PC-9 (cell line): ENCODE data around the gene NOLC1. TPM values are rescaled to one million over a fixed set of nuclear protein-coding genes. Genes with fewer than 3 reads are reported as not detected.

Experiments
- BruUV-seq: library from RNA; stranded (reverse); fragments of 400-500 nt; replicated peaks from 2 replicates; lab custom pipeline; 2021; lab: Mats Ljungman, UMichigan
- CTCF ChIA-PET: fragments of 300-600 bp; sonication (Branson Sonifier 250); formaldehyde crosslinking; loops from one replicate; lab custom pipeline; 2022; ENCODE audit warnings: antibody characterized with exemption; lab: Charles Lee
- POLR2A ChIA-PET: fragments of 300-600 bp; sonication (Branson Sonifier 250); formaldehyde crosslinking; loops from one replicate; lab custom pipeline; 2022; ENCODE audit warnings: antibody characterized with exemption; ENCODE audit not compliant: unreplicated experiment; lab: Charles Lee
- DNase-seq, 2 experiments: peaks; one replicate each; pipeline versions ENCODE4 v3.0.0 to v3.0.0-alpha.2; 2015 to 2022; ENCODE audit warnings: mixed read lengths in 1 of 2
- H2AFZ ChIP-seq: fragments of 200-600 bp; sonication (generic); 2 replicates; pipeline ENCODE4 v1.8.1; 2017; ENCODE audit warnings: antibody characterized with exemption
- H3F3A ChIP-seq: fragments of 200-600 bp; sonication (generic); 2 replicates; pipeline ENCODE4 v1.8.1; 2017; ENCODE audit warnings: antibody characterized with exemption, mild to moderate bottlenecking, low read depth; ENCODE audit not compliant: insufficient read depth
- H3K27ac ChIP-seq: fragments of 200-600 bp; sonication (generic); 2 replicates; pipeline ENCODE4 v1.6.1; 2016; ENCODE audit warnings: mixed run types
- H3K27me3 ChIP-seq: fragments of 200-600 bp; sonication (generic); 2 replicates; pipeline ENCODE4 v1.6.1; 2016; ENCODE audit warnings: low read depth, mixed run types; ENCODE audit not compliant: insufficient read depth
- H3K36me3 ChIP-seq: fragments of 200-600 bp; sonication (generic); 2 replicates; pipeline ENCODE4 v1.6.1; 2016; ENCODE audit warnings: low read depth, mixed run types
- H3K4me1 ChIP-seq: fragments of 200-600 bp; sonication (generic); replicated peaks from 2 replicates; pipeline ENCODE4 v1.6.1; 2016; ENCODE audit warnings: mixed run types; ENCODE audit not compliant: insufficient read depth
- H3K4me2 ChIP-seq: fragments of 200-600 bp; sonication (generic); 2 replicates; pipeline ENCODE4 v1.6.1; 2017; ENCODE audit warnings: mixed run types
- H3K4me3 ChIP-seq: fragments of 200-600 bp; sonication (generic); 2 replicates; pipeline ENCODE4 v1.6.1; 2016; ENCODE audit warnings: mixed run types
- H3K79me2 ChIP-seq: fragments of 200-600 bp; sonication (generic); 2 replicates; pipeline ENCODE4 v1.6.1; 2017; ENCODE audit warnings: low read depth, mixed run types
- H3K9me2 ChIP-seq: fragments of 200-600 bp; sonication (generic); 2 replicates; pipeline ENCODE4 v1.8.1; 2017; ENCODE audit warnings: mild to moderate bottlenecking; ENCODE audit not compliant: insufficient read depth
- H3K9me3 ChIP-seq: fragments of 200-600 bp; sonication (generic); 2 replicates; pipeline ENCODE4 v1.8.1; 2016; ENCODE audit warnings: low read depth; ENCODE audit not compliant: insufficient read depth
- H4K20me1 ChIP-seq: fragments of 200-600 bp; sonication (generic); 2 replicates; pipeline ENCODE4 v1.8.1; 2017; ENCODE audit not compliant: insufficient read depth
- CTCF ChIP-seq: fragments of 200-600 bp; sonication (generic); conservative IDR thresholded peaks from 2 replicates; pipeline ENCODE4 v1.6.1; 2017; ENCODE audit warnings: mixed run types, antibody characterized with exemption, mild to moderate bottlenecking, moderate library complexity
- EZH2 ChIP-seq: fragments of 200-600 bp; sonication (generic); IDR thresholded peaks from 2 replicates; pipeline ENCODE4 v1.8.0; 2017; ENCODE audit warnings: antibody characterized with exemption, low read depth
- intact Hi-C: fragments of 100-400 bp; cut with micrococcal nuclease; formaldehyde crosslinking; loops from one replicate; pipeline ENCODE4 v1.10.0; 2022; ENCODE audit not compliant: unreplicated experiment
- total RNA-seq: library from RNA; stranded (reverse); gene quantifications from 2 replicates; pipeline ENCODE4 v1.2.3, GENCODE V29; 2021

NOLC1 gene
- total RNA-seq, 1 experiment from 2014 or later = 59.5 TPM

- no peak for DNase-seq
- TF ChIP-seq CTCF = no peak
- TF ChIP-seq EZH2 = no peak
- Histone ChIP-seq H3K4me1 (peaks cover 2% of the 10 kb centered on the region), H3K4me2 (no peak overlapping the region), H3F3A (no peaks in the 10 kb centered on the region; the same call in 1 of the 2 replicates), H3K79me2 (peaks cover 56% of the 10 kb centered on the region), H3K9me3 (no peaks in the 10 kb centered on the region), H2AFZ (no peak overlapping the region), H3K27ac (no peak overlapping the region), H4K20me1 (peaks cover 47% of the 10 kb centered on the region), H3K27me3 (no peaks in the 10 kb centered on the region), H3K4me3 (no peak overlapping the region), H3K9me2 (no peaks in the 10 kb centered on the region), H3K36me3 (peaks cover 8% of the 10 kb centered on the region; the same call in 1 of the 2 replicates)
- no TSS peak for BruUV-seq
- CTCF ChIA-PET = no interaction called here
- POLR2A ChIA-PET = no interaction called here
- intact Hi-C loops = no loop called here
These were observed 12.0 kb upstream of the NOLC1 start for GRCh38 chr10:102140218-102140617.

GRCh38 chr10:102140913-102141540 is 11.2 kb upstream of the NOLC1 start:
- Histone ChIP-seq H3K27me3 (no peaks in the 10 kb centered on the region), H3K36me3 (peaks cover 8% of the 10 kb centered on the region; the same call in 1 of the 2 replicates), H3K9me2 (no peaks in the 10 kb centered on the region), H3K9me3 (no peaks in the 10 kb centered on the region), H3K4me2 (no peak overlapping the region), H3F3A (no peaks in the 10 kb centered on the region; the same call in 1 of the 2 replicates), H3K4me3 (no peak overlapping the region), H2AFZ (no peak overlapping the region), H3K4me1 (no peaks in the 10 kb centered on the region), H4K20me1 (peaks cover 39% of the 10 kb centered on the region), H3K79me2 (peaks cover 48% of the 10 kb centered on the region), H3K27ac (no peak overlapping the region)
- no peak for TF ChIP-seq EZH2
- TF ChIP-seq CTCF = no peak
- ChIA-PET POLR2A (no interaction called here), CTCF (no interaction called here)
- DNase-seq = no peak
- BruUV-seq = no TSS peak
- intact Hi-C loops = no loop called here

GRCh38 chr10:102141583-102142107 is 10.5 kb upstream of the NOLC1 start:
- CTCF ChIA-PET = no interaction called here
- Histone ChIP-seq H3K27me3 (no peaks in the 10 kb centered on the region), H3K4me3 (no peak overlapping the region), H2AFZ (no peak overlapping the region), H3K9me3 (no peaks in the 10 kb centered on the region), H3K4me2 (no peak overlapping the region), H3K36me3 (peaks cover 8% of the 10 kb centered on the region; the same call in 1 of the 2 replicates), H3K4me1 (no peaks in the 10 kb centered on the region), H3F3A (no peaks in the 10 kb centered on the region; the same call in 1 of the 2 replicates), H3K9me2 (no peaks in the 10 kb centered on the region), H4K20me1 (peaks cover 33% of the 10 kb centered on the region), H3K79me2 (peaks cover 42% of the 10 kb centered on the region), H3K27ac (no peak overlapping the region)
- DNase-seq = no peak
- no TSS peak for BruUV-seq
- no peak for TF ChIP-seq EZH2
- no peak for TF ChIP-seq CTCF
- intact Hi-C loops = no loop called here
- POLR2A ChIA-PET = no interaction called here
